DND-41 (cell line): ENCODE results near the gene ULK1.

Source experiments
- ATAC-seq: fragments of 200-7000 bp; cut with Tn5 transposase; 3 replicates; pipeline ENCODE4 v1.9.1; 2021; ENCODE audit warnings: low read depth; ENCODE audit not compliant: insufficient read depth
- DNase-seq: peaks from one replicate; pipeline ENCODE4 v3.0.0-alpha.2; 2020
- H2AFZ ChIP-seq: 2 replicates; pipeline ENCODE4 v1.6.0; 2012; ENCODE audit warnings: low read depth, low read length
- H3K27ac ChIP-seq: 2 replicates; pipeline ENCODE4 v1.5.1; 2012; ENCODE audit warnings: low read length, inconsistent platforms
- H3K27me3 ChIP-seq: fragments of 200-600 bp; sonication (generic); 2 replicates; pipeline ENCODE4 v1.6.0; 2012; ENCODE audit warnings: low read length, mild to moderate bottlenecking, inconsistent platforms; ENCODE audit not compliant: insufficient read depth, poor library complexity
- H3K36me3 ChIP-seq: 2 replicates; pipeline ENCODE4 v1.5.1; 2012; ENCODE audit warnings: low read length, inconsistent platforms; ENCODE audit not compliant: insufficient read depth
- H3K4me1 ChIP-seq: 2 replicates; pipeline ENCODE4 v1.5.1; 2012; ENCODE audit warnings: mild to moderate bottlenecking, low read length; ENCODE audit not compliant: insufficient read depth
- H3K4me2 ChIP-seq: 2 replicates; pipeline ENCODE4 v1.6.0; 2012; ENCODE audit warnings: mild to moderate bottlenecking, moderate library complexity, low read length, inconsistent platforms; ENCODE audit not compliant: insufficient read depth
- H3K4me3 ChIP-seq, 2 experiments: fragments of 200-600 bp in 1 of 2; shearing (Covaris generic) in 1 of 2; 2 replicates each; pipeline ENCODE4 v1.5.1; 2012 to 2016; ENCODE audit warnings: inconsistent platforms in 2 of 2, low read length in 2 of 2, mild to moderate bottlenecking in 2 of 2, low read depth in 1 of 2, moderate library complexity in 1 of 2
- H3K79me2 ChIP-seq: 2 replicates; pipeline ENCODE4 v1.6.0; 2012; ENCODE audit warnings: low read length, inconsistent platforms; ENCODE audit not compliant: insufficient read depth
- H3K9ac ChIP-seq: 2 replicates; pipeline ENCODE4 v1.6.0; 2012; ENCODE audit warnings: low read depth, mild to moderate bottlenecking, inconsistent platforms, low read length, moderate library complexity
- H3K9me3 ChIP-seq: 2 replicates; pipeline ENCODE4 v1.5.1; 2012; ENCODE audit warnings: low read length, moderate library complexity, mild to moderate bottlenecking, inconsistent platforms; ENCODE audit not compliant: insufficient read depth, severe bottlenecking
- H4K20me1 ChIP-seq: 2 replicates; pipeline ENCODE4 v1.6.0; 2012; ENCODE audit warnings: low read length; ENCODE audit not compliant: insufficient read depth
- CTCF ChIP-seq: IDR thresholded peaks from 2 replicates; pipeline ENCODE4 v1.5.1; 2012; ENCODE audit warnings: borderline replicate concordance, low read length, moderate library complexity, mild to moderate bottlenecking; ENCODE audit not compliant: poor library complexity, severe bottlenecking; ENCODE audit errors: extremely low read depth
- EZH2 ChIP-seq: IDR thresholded peaks from 3 replicates; pipeline ENCODE4 v1.6.1; 2012; ENCODE audit warnings: borderline replicate concordance, low read depth, mild to moderate bottlenecking, moderate library complexity, low read length, inconsistent platforms; ENCODE audit not compliant: severe bottlenecking

ULK1 gene

DNA sequence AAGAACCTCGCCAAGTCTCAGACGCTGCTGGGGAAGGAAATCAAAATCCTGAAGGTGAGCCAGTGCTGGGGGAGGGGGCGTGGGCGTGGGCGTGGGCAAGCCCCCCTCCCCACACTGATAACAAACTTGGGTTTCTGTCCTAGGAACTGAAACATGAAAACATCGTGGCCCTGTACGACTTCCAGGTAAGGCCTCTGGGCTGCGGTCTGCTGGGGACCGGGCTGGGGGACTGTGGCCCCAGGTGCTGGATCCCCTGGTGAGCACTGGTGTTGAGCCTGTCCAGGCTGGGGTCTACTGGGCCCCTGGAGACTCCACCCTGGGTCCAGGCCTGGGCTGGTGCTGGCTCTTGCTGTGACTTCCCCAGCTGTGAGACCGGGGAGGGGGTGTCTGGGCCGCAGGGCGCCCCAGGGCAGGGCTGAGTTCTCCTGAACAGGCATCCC, 1.2 kb downstream of the ULK1 start:
- Histone ChIP-seq H3K27ac (peak overlapping the region; percentile 75), H3K27me3 (no peaks in the 10 kb centered on the region), H2AFZ (no peak overlapping the region), H3K79me2 (peaks cover 56% of the 10 kb centered on the region), H3K4me2 (peak overlapping the region; percentile 87), H4K20me1 (peaks cover 37% of the 10 kb centered on the region), H3K9me3 (no peaks in the 10 kb centered on the region), H3K4me1 (peaks cover 34% of the 10 kb centered on the region), H3K36me3 (peaks cover 37% of the 10 kb centered on the region), H3K4me3 (peak overlapping the region; percentile 56 to 67; a peak in 3 of 4 replicates), H3K9ac (peak overlapping the region; percentile 68)
- no peak for TF ChIP-seq CTCF
- TF ChIP-seq EZH2: no peak
- ATAC-seq: peak; percentile 30
- peak; percentile 55 for DNase-seq

GRCh38 chr12:131896080-131896810, 1.8 kb downstream of the ULK1 start:
- H3K27ac ChIP-seq: peak overlapping the region; percentile 75
- no peaks in the 10 kb centered on the region for H3K27me3 ChIP-seq
- H3K4me1 ChIP-seq: peaks cover 34% of the 10 kb centered on the region
- ATAC-seq (peak; percentile 30), DNase-seq (peak; percentile 58)
- H3K9me3 ChIP-seq: no peaks in the 10 kb centered on the region
- peak overlapping the region; percentile 56 to 67; a peak in 3 of 4 replicates for H3K4me3 ChIP-seq
- peak overlapping the region; percentile 87 for H3K4me2 ChIP-seq
- H2AFZ ChIP-seq: no peak overlapping the region
- peaks cover 39% of the 10 kb centered on the region for H4K20me1 ChIP-seq
- TF ChIP-seq CTCF (no peak), EZH2 (no peak)
- H3K9ac ChIP-seq: peak overlapping the region; percentile 68
- H3K79me2 ChIP-seq: peaks cover 59% of the 10 kb centered on the region
- peaks cover 38% of the 10 kb centered on the region for H3K36me3 ChIP-seq

GRCh38 chr12:131896811-131897270, 2.4 kb downstream of the ULK1 start:
- peak; percentile 86 for DNase-seq
- Histone ChIP-seq H3K27me3 (no peaks in the 10 kb centered on the region), H3K9ac (peak overlapping the region; percentile 68), H3K9me3 (no peaks in the 10 kb centered on the region), H2AFZ (no peak overlapping the region), H3K27ac (peak overlapping the region; percentile 75), H3K4me1 (peaks cover 34% of the 10 kb centered on the region), H3K79me2 (peaks cover 65% of the 10 kb centered on the region), H4K20me1 (peaks cover 45% of the 10 kb centered on the region), H3K36me3 (peaks cover 43% of the 10 kb centered on the region), H3K4me3 (peak overlapping the region; percentile 56 to 67; a peak in 2 of 4 replicates), H3K4me2 (peak overlapping the region; percentile 87)
- peak; percentile 72 for ATAC-seq
- no peak for TF ChIP-seq EZH2
- peak; percentile 5 for TF ChIP-seq CTCF
